Esophagus muscularis mucosa (tissue), 4 donors: Measurements from ENCODE around the gene ANAPC7.

Experiments
- CTCF ChIP-seq, 3 experiments: fragments of 200-600 bp in 2 of 3; fragments of 450-650 bp in 1 of 3; sonication (generic) in 2 of 3; IDR thresholded peaks; one replicate each; pipeline ENCODE4 v1.5.1; 2017 to 2019; ENCODE audit warnings: antibody characterized with exemption in 3 of 3, mild to moderate bottlenecking in 2 of 3, moderate library complexity in 1 of 3
- EP300 ChIP-seq: sonication (generic); formaldehyde crosslinking; IDR thresholded peaks from one replicate; pipeline ENCODE4 v1.6.1; 2017; ENCODE audit warnings: antibody characterized with exemption
- POLR2A ChIP-seq: fragments of 450-650 bp; IDR thresholded peaks from one replicate; pipeline ENCODE4 v1.6.1; 2017; ENCODE audit warnings: antibody characterized with exemption, moderate library complexity, mild to moderate bottlenecking, low read depth
- POLR2AphosphoS5 ChIP-seq, 2 donors: sonication (generic); formaldehyde crosslinking; IDR thresholded peaks; one replicate each; pipeline ENCODE4 v1.6.1; 2017; ENCODE audit warnings: antibody characterized with exemption in 2 of 2

DNA sequence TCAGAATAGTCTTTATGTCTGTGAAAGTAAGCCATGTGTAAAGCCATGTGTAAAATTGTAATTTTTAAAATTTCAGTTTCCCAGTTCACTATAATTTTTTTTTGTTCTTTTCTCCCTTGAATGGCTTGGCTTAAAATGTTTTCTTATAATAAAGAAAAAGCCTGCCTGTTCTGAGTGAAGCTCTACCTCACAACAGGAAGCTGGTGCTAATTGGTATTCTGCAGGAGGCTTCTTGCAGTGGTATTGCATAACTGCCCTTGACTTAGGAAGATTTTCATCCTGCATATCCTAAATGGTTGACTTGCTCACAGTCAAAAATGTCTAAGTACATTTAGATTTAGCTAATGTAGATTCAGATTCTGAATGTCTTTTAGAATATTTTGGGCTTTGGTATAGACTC is 73.0 kb downstream of the ANAPC7 start:
- TF ChIP-seq CTCF (IDR thresholded peaks at IDR 0.05) (no peak), POLR2AphosphoS5 (IDR thresholded peaks at IDR 0.05) (no peak), POLR2A (no peak), EP300 (no peak)
